GM18507 (cell line): ENCODE measurements around the gene ISG20L2.
A peak's percentile ranks its signal among the peaks of the same experiment; 100 is the strongest.
"Not testable (repeated sequence)": the region's sequence is repeated elsewhere in the genome, so short reads cannot be mapped to it uniquely, and the experiment has no call there.

Source experiments
- DNase-seq: peaks from one replicate; pipeline ENCODE4 v3.0.0; 2011; ENCODE audit warnings: low read depth; ENCODE audit not compliant: insufficient read length; ENCODE audit errors: extremely low spot score
- FAIRE-seq: peaks from 2 replicates; lab custom pipeline; 2011; peaks lifted over from hg19 to GRCh38; lab: Jason Lieb, UNC

Gene ISG20L2, protein sequence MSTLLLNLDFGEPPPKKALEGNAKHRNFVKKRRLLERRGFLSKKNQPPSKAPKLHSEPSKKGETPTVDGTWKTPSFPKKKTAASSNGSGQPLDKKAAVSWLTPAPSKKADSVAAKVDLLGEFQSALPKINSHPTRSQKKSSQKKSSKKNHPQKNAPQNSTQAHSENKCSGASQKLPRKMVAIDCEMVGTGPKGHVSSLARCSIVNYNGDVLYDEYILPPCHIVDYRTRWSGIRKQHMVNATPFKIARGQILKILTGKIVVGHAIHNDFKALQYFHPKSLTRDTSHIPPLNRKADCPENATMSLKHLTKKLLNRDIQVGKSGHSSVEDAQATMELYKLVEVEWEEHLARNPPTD

DNA sequence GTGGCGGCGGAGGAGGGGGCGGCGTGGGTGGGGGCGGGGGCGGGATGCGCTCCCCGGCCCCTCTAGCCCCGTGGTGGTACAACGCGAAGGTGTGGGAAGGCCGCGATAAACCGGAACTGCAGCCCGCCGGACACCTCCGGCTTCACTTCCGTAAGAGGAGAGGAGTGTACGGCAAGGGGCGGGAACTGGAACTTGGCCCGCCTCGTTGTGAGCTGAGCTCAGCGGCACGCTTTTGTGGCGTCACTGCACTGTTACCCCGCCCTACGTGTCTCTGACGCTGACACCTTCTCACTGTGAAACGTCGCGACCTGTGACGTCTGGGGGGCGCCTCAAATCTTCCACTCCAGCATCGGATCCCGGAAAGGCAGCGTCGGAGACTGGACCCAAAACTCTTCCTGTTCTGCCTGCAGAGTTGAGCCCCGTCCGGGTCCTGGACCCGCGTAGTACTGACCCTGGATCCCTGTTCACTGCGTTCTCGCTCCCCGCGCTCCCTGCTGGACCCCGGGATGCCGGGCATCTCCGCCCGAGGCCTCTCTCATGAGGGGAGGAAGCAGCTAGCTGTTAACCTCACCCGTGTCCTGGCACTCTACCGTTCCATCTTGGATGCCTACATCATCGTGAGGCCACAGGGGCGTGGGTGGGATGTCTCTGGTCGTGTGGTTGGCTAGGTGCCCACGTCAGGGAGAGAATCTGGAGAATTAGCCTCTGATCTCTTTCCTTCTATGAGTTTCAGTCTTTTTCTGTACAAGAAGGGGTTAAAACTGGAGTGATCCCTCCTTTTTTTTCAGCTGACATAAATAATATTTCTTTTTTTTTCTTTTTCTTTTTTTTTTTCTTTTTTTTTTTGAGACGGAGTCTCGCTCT, at the start of gene ISG20L2:
Gene ISG20L2 (minus strand): TSS at position 168 of the 864 bp plus-strand sequence. CDS start 1,114 bp downstream, outside the sequence.
- FAIRE-seq (peak; percentile 92), DNase-seq (peak; percentile 84)

GRCh38 chr1:156777573-156777972, 49.0 kb upstream of the ISG20L2 start:
- FAIRE-seq (no peak), DNase-seq (no peak)

GRCh38 chr1:156776942-156777341, 48.4 kb upstream of the ISG20L2 start:
- DNase-seq: no peak
- FAIRE-seq: no peak

DNA sequence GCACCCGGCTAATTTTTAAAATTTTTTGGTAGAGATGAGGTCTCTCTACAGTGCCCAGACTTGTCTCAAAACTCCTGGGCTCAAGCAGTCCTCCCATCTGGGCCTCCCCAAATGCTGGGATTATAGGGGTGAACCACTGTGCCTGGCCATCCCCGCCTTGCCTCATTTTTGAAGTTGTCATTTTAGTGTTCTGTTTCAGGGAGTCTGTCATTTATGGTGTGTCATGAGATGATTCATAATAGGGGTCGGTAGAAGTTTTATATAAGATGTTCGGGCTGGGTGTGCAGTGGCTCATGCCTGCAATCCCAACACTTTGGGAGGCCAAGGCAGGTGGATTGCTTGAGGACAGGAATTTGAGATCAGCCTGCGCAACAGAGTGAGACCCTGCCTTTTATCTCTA, 47.2 kb upstream of the ISG20L2 start:
- DNase-seq: no peak
- no peak for FAIRE-seq

GRCh38 chr1:156773607-156774006, 45.0 kb upstream of the ISG20L2 start:
- DNase-seq (no peak), FAIRE-seq (peak; percentile 39)

DNA sequence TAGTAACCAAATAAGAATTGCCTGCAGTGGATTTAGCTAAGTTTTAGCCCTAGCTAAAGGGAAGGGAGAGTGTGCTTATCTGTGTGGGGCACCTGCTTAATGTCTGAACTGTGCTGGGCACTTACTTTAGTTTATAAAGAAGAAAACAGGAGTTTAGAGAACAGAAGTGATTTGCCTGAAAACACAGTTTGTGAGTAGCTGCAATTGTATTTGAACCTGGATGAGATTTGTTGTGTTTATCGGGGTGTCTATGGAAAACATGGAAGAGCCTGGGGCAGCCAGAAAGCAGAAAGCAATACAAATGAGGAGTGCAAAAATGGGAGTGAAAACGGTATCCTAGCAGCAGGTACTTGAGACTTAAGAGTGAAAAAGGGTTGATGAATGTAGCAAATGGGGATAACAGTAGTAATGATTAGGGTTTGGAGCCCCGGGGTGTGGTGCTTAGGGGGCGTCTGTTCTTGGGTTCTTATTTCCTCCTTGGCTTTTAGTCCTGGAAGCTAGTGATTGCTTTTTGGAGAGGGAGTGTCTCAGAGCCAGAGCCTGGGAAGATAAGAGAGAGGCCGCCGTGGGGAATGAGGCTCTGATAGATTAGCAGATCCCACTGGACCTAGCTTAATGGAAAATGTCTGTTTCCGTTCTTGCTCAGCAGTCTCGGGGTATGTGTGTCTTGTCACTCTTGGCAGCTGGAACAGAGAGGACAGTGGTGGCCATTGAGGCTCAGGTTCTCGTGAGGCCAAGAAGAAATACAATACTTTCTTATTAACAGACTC, 44.3 kb upstream of the ISG20L2 start:
- FAIRE-seq (no peak), DNase-seq (no peak)

- DNase-seq (no peak), FAIRE-seq (no peak)
Measured at GRCh38 chr1:156772222-156772621, 43.7 kb upstream of the ISG20L2 start.

GRCh38 chr1:156768610-156769295, 40.2 kb upstream of the ISG20L2 start:
- DNase-seq (no peak), FAIRE-seq (no peak)

DNA sequence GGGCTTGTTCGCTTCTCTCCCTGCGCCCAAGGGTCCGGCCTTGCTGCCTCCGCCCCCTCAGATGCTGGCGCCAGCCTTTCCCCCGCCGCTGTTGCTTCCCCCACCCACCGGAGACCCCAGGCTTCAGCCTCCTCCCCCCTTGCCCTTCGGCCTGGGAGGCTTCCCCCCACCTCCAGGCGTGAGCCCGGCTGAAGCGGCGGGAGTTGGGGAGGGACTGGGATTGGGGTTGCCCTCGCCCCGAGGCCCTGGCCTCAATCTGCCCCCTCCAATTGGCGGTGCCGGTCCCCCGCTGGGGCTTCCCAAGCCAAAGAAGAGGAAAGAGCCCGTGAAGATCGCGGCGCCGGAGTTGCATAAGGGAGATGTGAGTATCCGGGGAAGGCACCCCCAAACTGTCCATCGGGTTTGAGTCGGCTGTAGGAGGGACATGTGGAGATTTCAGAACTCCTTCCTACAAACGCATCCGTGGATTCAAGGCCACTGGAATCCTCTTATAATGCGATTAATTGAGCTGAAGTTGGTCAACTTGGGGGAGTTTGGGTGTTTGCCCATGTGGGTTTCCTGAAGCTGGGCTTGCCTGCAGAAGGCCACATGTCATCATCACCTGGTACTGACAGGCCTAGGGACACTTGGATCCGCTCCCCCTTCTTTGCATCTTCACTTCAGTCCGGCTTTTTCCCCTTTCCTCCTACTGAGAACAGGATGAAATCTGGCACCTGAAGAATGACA, 39.5 kb upstream of the ISG20L2 start:
- no peak for FAIRE-seq
- no peak for DNase-seq

DNA sequence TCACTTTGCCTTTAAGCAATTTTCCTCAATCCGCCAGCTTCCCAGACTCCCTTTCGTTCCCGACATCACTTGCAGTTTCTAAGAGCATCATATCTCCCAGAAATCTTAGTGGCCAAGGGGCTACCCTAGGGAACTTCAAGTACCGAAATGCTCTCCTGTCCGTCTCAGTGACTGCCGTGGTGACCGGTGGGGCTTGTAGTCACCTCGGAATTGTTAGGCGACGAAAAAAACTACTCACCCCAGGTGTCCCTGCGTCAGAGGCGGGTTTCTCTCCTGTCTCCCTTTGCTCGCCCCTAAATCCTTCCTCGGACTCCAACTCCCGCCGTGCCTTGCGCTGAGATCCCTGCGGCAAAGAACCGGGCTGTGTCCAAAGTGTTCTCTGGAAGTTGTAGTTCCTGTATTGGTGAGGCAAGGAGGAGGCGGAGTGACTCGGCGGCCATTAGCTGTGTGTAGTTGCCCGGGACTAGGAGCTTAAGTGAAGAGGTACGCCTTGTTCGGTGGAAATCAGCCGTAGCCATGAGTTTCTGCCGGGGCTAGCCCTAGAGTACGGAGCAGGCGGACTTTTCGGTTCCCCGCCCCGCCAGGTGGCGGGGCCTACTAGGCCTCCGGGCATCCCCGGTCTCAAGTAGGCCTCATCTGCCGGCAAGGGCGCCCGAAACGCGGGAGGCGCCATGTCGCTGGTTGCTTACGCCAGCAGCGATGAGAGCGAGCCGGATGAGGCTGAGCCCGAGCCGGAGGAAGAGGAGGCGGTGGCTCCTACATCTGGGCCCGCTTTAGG, 38.7 kb upstream of the ISG20L2 start, which contains the start of gene PRCC:
Gene PRCC (plus strand): TSS at position 435 of the 778 bp plus-strand sequence. CDS start 237 bp downstream, at position 672.
- peak; percentile 80 for DNase-seq

GRCh38 chr1:156766298-156767100, 37.9 kb upstream of the ISG20L2 start:
- FAIRE-seq (no peak), DNase-seq (no peak)

More for the DNA sequence above, 38.7 kb upstream of the ISG20L2 start, which contains the start of gene PRCC:
- peak; percentile 99 for FAIRE-seq

DNA sequence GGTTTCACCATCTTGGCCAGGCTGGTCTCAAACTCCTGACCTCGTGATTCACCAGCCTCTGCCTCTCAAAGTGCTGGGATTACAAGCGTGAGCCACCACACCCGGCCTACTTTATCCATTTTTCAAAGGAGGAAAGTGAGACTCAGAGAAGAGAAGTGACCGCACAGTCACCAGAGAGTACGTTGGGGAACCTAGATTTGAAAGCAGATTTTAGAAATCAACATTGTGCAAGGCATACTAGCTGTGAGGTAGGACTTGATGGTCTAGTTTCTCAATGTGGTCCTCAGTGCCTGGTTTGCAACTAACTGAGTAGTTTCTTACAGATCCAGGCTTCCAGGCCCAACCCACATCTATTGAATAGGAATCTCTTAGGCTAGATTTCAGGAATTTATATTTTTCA, 37.1 kb upstream of the ISG20L2 start:
- no peak for FAIRE-seq

GRCh38 chr1:156765136-156765535, 36.6 kb upstream of the ISG20L2 start:
- not testable (repeated sequence) for FAIRE-seq, DNase-seq

More for the DNA sequence above, 37.1 kb upstream of the ISG20L2 start:
- DNase-seq: no peak

DNA sequence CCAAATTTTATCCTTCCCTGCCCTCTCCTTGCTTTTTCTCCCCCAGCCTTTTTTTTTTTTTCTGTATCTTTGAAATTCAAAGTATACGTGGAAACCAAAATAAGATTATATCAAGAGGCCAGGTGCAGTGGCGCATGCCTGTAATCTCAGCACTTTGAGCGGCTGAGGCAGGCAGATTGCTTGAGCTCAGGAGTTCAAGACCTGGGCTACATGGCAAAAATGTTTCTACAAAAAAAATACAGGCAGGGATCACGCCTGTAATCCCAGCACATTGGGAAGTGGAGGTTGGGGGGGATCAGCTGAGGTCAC, 32.2 kb upstream of the ISG20L2 start:
- FAIRE-seq: no peak
- DNase-seq: no peak

DNA sequence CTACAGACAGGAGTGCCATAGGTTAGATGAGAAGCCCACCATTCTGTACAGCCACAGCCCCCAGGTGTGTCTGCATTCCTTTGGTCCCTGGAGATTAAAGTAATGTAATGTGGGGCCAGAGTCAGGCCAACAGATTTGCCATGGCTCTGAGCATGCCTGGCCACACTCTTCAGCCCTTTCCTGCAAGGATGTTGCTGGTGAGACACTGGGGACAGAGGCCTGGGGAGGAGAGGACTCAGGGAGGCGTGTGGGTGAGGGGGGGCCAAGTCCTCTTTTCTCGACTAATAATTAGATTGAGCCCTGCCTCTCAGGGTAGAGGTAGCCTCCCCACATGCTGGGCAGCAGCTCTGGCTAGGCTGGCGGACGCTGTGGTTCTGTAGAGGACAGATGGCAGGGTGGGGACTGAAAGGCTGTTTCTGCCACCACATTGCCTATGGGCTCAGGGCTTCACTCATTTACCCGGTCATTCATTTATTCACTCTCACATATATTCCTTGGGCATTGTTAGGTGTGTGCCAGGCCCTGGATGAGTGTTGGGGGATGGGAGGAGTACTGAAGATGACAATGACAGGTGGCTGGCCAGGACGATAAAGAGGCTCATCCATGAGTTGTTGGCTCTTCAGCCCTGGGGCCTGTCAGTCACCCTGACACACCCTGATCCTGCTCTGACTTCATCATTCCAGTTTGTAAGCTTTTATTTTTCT, 31.7 kb upstream of the ISG20L2 start:
- no peak for FAIRE-seq
- no peak for DNase-seq

DNA sequence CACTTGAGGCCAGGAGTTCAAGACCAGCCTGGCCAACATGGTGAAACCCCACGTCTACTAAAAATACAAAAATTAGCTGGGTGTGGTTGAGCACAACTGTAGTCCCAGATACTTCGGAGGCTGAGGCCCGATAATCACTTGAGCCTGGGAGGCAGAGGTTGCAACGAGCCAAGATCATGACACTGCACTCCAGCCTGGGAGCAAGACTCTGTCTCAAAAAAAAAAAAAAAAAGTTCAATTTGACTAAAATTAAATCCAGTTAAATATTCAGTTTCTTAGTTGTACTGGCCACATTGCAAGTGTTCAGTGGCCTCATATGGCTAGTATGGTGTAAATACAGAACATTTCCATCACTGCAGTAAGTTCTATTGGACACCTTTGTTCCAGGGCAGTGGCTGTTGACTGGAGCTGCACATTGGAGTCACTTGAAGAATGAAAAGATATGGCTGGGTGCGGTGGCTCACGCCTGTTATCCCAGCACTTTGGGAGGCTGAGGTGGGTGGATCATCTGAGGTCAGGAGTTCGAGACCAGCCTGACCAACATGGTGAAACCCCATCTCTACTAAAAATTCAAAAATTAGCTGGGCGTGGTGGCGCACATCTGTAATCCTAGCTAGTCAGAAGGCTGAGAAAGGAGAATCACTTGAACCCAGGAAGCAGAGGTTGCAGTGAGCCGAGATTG, 29.1 kb upstream of the ISG20L2 start:
- not testable (repeated sequence) for DNase-seq, FAIRE-seq
